GM12878 (cell line): Measurements from ENCODE around the gene GNAZ. TPM values are rescaled to one million over a fixed set of nuclear protein-coding genes. Genes with fewer than 3 reads are reported as not detected.

Experiments
- ATAC-seq: fragments of 200-7000 bp; cut with Tn5 transposase; 3 replicates; pipeline ENCODE4 v1.9.1; 2020; ENCODE audit warnings: mild to moderate bottlenecking, moderate library complexity
- BruUV-seq: library from RNA; stranded (reverse); fragments of 400-500 nt; replicated peaks from 2 replicates; lab custom pipeline; 2021; lab: Mats Ljungman, UMichigan
- CTCF ChIA-PET: fragments of 300-600 bp; sonication (Branson Sonifier 250); formaldehyde crosslinking; extraction: SDS; loops from one replicate; lab custom pipeline; 2021; ENCODE audit warnings: inconsistent platforms; lab: Yijun Ruan, JAX
- POLR2A ChIA-PET: fragments of 350-600 bp; formaldehyde crosslinking; extraction: SDS; loops from one replicate; lab custom pipeline; 2021; ENCODE audit warnings: inconsistent platforms; lab: Charles Lee
- RAD21 ChIA-PET: fragments of 300-600 bp; sonication (Branson Sonifier 250); formaldehyde crosslinking; loops from one replicate; lab custom pipeline; 2023; ENCODE audit warnings: antibody characterized with exemption; ENCODE audit not compliant: unreplicated experiment; lab: Charles Lee
- SMC1A ChIA-PET: fragments of 300-600 bp; sonication (Branson Sonifier 250); formaldehyde crosslinking; loops from one replicate; lab custom pipeline; 2023; ENCODE audit not compliant: unreplicated experiment, uncharacterized antibody; lab: Charles Lee
- DNase-seq: peaks from one replicate; pipeline ENCODE4 v3.0.0-alpha.2; 2011; ENCODE audit warnings: low read depth, low spot score
- FAIRE-seq: peaks from 3 replicates; lab custom pipeline; 2011; peaks lifted over from hg19 to GRCh38; lab: Jason Lieb, UNC
- H2AFZ ChIP-seq: 2 replicates; pipeline ENCODE4 v1.6.0; 2011; ENCODE audit warnings: low read depth, low read length, control low read depth; ENCODE audit not compliant: control insufficient read depth
- H3K27ac ChIP-seq: 2 replicates; pipeline ENCODE4 v1.5.1; 2011; ENCODE audit warnings: control low read depth; ENCODE audit not compliant: control insufficient read depth, insufficient read depth
- H3K27me3 ChIP-seq, 2 experiments: replicated peaks in 1 of 2; 2 replicates each; pipeline versions ENCODE4 v1.6.0 to v1.6.1; 2011; ENCODE audit warnings: low read length in 1 of 2; ENCODE audit not compliant: control insufficient read depth in 2 of 2, insufficient read depth in 2 of 2
- H3K36me3 ChIP-seq, 2 experiments: 2 replicates each; pipeline ENCODE4 v1.5.1; 2011; ENCODE audit warnings: low read length in 1 of 2; ENCODE audit not compliant: control insufficient read depth in 2 of 2, insufficient read depth in 2 of 2
- H3K4me1 ChIP-seq: 2 replicates; pipeline ENCODE4 v1.6.1; 2011; ENCODE audit warnings: mild to moderate bottlenecking, low read length, moderate library complexity, mixed read lengths; ENCODE audit not compliant: control insufficient read depth, insufficient read depth
- H3K4me2 ChIP-seq: 2 replicates; pipeline ENCODE4 v1.6.0; 2011; ENCODE audit warnings: control low read depth; ENCODE audit not compliant: control insufficient read depth, insufficient read depth
- H3K4me3 ChIP-seq: fragments of 200-600 bp; sonication (generic); 2 replicates; pipeline ENCODE4 v1.5.1; 2016
- H3K79me2 ChIP-seq: 2 replicates; pipeline ENCODE4 v1.6.0; 2011; ENCODE audit warnings: low read length; ENCODE audit not compliant: control insufficient read depth, insufficient read depth
- H3K9ac ChIP-seq: 2 replicates; pipeline ENCODE4 v1.8.0; 2011; ENCODE audit warnings: low read length, control low read depth, mixed read lengths; ENCODE audit not compliant: control insufficient read depth, insufficient read depth
- H3K9me3 ChIP-seq: replicated peaks from 3 replicates; pipeline ENCODE4 v1.5.1; 2011; ENCODE audit warnings: mild to moderate bottlenecking, low read length; ENCODE audit not compliant: control insufficient read depth, insufficient read depth
- H4K20me1 ChIP-seq: 2 replicates; pipeline ENCODE4 v1.6.0; 2011; ENCODE audit not compliant: control insufficient read depth, insufficient read depth
- BCL11A ChIP-seq: IDR thresholded peaks from 2 replicates; pipeline ENCODE4 v1.6.1; 2011; ENCODE audit warnings: low read depth, low read length
- CBFB ChIP-seq: IDR thresholded peaks from 2 replicates; pipeline ENCODE4 v1.6.1; 2016; ENCODE audit warnings: antibody characterized with exemption, low read depth
- FOS ChIP-seq: IDR thresholded peaks from 3 replicates; pipeline ENCODE4 v1.6.1; 2011; ENCODE audit warnings: borderline replicate concordance; ENCODE audit not compliant: insufficient read length; ENCODE audit errors: extremely low read depth
- NFXL1 ChIP-seq: fragments of 450-650 bp; IDR thresholded peaks from 2 replicates; pipeline ENCODE4 v1.6.1; 2017; ENCODE audit warnings: antibody characterized with exemption, mild to moderate bottlenecking, borderline replicate concordance
- NFYB ChIP-seq: IDR thresholded peaks from 2 replicates; pipeline ENCODE4 v1.6.1; 2011; ENCODE audit warnings: low read depth, mild to moderate bottlenecking, low read length, improper control_type of control experiment, moderate library complexity; ENCODE audit not compliant: insufficient read depth
- RAD21 ChIP-seq: IDR thresholded peaks from 2 replicates; pipeline ENCODE4 v1.6.1; 2011; ENCODE audit warnings: mild to moderate bottlenecking, low read depth, low read length, moderate library complexity; ENCODE audit not compliant: insufficient read depth
- RELA ChIP-seq: fragments of 450-650 bp; IDR thresholded peaks from 2 replicates; pipeline ENCODE4 v1.8.0; 2014; ENCODE audit warnings: borderline replicate concordance; ENCODE audit not compliant: partially characterized antibody
- RFX5 ChIP-seq: IDR thresholded peaks from 2 replicates; pipeline ENCODE4 v1.6.1; 2011; ENCODE audit warnings: low read depth, low read length, improper control_type of control experiment
- SPI1 ChIP-seq: IDR thresholded peaks from 2 replicates; pipeline ENCODE4 v1.6.1; 2011; ENCODE audit warnings: low read depth, mild to moderate bottlenecking, low read length, moderate library complexity, borderline replicate concordance; ENCODE audit not compliant: insufficient read depth
- STAT1 ChIP-seq: fragments of 450-650 bp; conservative IDR thresholded peaks from 2 replicates; pipeline ENCODE4 v1.6.1; 2014; ENCODE audit warnings: antibody characterized with exemption, mild to moderate bottlenecking
- SUPT20H ChIP-seq: IDR thresholded peaks from 2 replicates; pipeline ENCODE4 v1.6.1; 2011; ENCODE audit warnings: low read depth, mild to moderate bottlenecking, low read length, moderate library complexity, borderline replicate concordance; ENCODE audit not compliant: control insufficient read depth
- TARDBP ChIP-seq: IDR thresholded peaks from 2 replicates; pipeline ENCODE4 v1.6.1; 2016; ENCODE audit warnings: borderline replicate concordance
- ZNF217 ChIP-seq: fragments of 450-650 bp; IDR thresholded peaks from 2 replicates; pipeline ENCODE4 v1.6.1; 2017; ENCODE audit warnings: antibody characterized with exemption, mild to moderate bottlenecking
- WGBS: methylation state at CpG from one replicate; pipeline ENCODE4 v1.1.6; 2016; ENCODE audit warnings: low lambda C conversion rate; ENCODE audit not compliant: insufficient replicate concordance, insufficient coverage; ENCODE audit errors: missing lambda C conversion rate; 5-methylcytosine and 5-hydroxymethylcytosine counted together
- in situ Hi-C: fragments of 300-500 bp; cut with MboI; formaldehyde crosslinking; loops from 9 replicates; pipeline ENCODE4 v1.14.3; 2018; ENCODE audit warnings: mixed read lengths
- intact Hi-C: fragments of 100-400 bp; cut with micrococcal nuclease; formaldehyde crosslinking; loops from one replicate; pipeline ENCODE4 v1.14.2; 2022; ENCODE audit not compliant: unreplicated experiment
- polyA plus RNA-seq, 11 experiments: library from polyadenylated mRNA; depleted of rRNA in 4 of 11; unstranded in 6 of 11; stranded (reverse) in 5 of 11; fragments of >200 nt; fragmentation: Nextera tagmentation in 4 of 11; fragmentation: Illumina TruSeq in 1 of 11; extraction: Ambion mirVana in 4 of 11; extraction: Trizol in 1 of 11; gene quantifications; 1 replicate in 1 of 11; 2 replicates in 10 of 11; pipeline versions ENCODE4 v1.2.1 to v1.2.3, GENCODE V29; 2011 to 2016; ENCODE audit warnings: inconsistent platforms in 2 of 11, missing spikeins in 2 of 11, low read depth in 1 of 11
- total RNA-seq, 4 experiments: library from RNA; depleted of rRNA in 3 of 4; stranded (reverse); fragments of >200 nt in 3 of 4; fragmentation: Illumina TruSeq in 1 of 4; extraction: Trizol in 1 of 4; gene quantifications; 2 replicates each; pipeline versions ENCODE4 v1.2.1 to v1.2.3, GENCODE V29; 2013 to 2021
- TF ChIP-seq, protein P1 (sequence below): fragments of 450-650 bp; IDR thresholded peaks from 2 replicates; pipeline ENCODE4 v1.6.1; 2017; ENCODE audit warnings: antibody characterized with exemption, mild to moderate bottlenecking, moderate library complexity

GNAZ gene
- total and polyA plus RNA-seq, 10 of the 15 experiments (the other 5 are each of a cell fraction or from before 2014, with no cell fraction given), result 0.09 to 1.0 (median 0.44) TPM; not detected in 1

DNA sequence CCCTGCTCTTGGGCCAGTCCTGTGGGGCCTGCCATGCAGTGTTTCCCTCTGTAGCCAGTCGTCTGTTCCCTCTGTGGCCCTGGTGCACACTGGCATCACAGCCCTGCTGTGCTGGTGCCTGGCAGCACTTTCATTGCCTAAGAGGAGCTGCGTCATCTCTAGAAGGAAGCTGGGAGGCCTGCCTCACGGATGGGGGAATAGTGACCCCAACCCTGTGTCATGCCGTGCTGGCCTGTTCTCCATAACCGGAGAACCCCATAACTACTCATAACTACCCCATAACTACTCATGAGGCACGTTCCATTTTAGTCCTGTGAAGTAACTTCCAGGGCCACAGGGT, 88.9 kb downstream of the GNAZ start (continued):
- no peak for TF ChIP-seq RFX5
- no peak for TF ChIP-seq CBFB
- no peak for TF ChIP-seq SPI1
- TF ChIP-seq NFXL1, result no peak
- TF ChIP-seq FOS, result no peak
- TF ChIP-seq, protein P1, sequence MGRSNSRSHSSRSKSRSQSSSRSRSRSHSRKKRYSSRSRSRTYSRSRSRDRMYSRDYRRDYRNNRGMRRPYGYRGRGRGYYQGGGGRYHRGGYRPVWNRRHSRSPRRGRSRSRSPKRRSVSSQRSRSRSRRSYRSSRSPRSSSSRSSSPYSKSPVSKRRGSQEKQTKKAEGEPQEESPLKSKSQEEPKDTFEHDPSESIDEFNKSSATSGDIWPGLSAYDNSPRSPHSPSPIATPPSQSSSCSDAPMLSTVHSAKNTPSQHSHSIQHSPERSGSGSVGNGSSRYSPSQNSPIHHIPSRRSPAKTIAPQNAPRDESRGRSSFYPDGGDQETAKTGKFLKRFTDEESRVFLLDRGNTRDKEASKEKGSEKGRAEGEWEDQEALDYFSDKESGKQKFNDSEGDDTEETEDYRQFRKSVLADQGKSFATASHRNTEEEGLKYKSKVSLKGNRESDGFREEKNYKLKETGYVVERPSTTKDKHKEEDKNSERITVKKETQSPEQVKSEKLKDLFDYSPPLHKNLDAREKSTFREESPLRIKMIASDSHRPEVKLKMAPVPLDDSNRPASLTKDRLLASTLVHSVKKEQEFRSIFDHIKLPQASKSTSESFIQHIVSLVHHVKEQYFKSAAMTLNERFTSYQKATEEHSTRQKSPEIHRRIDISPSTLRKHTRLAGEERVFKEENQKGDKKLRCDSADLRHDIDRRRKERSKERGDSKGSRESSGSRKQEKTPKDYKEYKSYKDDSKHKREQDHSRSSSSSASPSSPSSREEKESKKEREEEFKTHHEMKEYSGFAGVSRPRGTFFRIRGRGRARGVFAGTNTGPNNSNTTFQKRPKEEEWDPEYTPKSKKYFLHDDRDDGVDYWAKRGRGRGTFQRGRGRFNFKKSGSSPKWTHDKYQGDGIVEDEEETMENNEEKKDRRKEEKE, result no peak
- TF ChIP-seq RAD21, result no peak
- no peak for TF ChIP-seq ZNF217
- TF ChIP-seq, all 136 proteins: peak for 0

GRCh38 chr22:23161029-23161428, 90.7 kb downstream of the GNAZ start:
- no peak for ATAC-seq

More at GRCh38 chr22:23161029-23161428, 90.7 kb downstream of the GNAZ start:
- Histone ChIP-seq H3K4me3 (no peak overlapping the region), H3K4me2 (no peak overlapping the region), H3K79me2 (no peaks in the 10 kb centered on the region), H3K9ac (no peak overlapping the region), H3K27me3 (no peaks in the 10 kb centered on the region), H3K27ac (no peak overlapping the region), H3K36me3 (no peaks in the 10 kb centered on the region), H3K9me3 (no peaks in the 10 kb centered on the region), H4K20me1 (no peaks in the 10 kb centered on the region), H2AFZ (no peak overlapping the region), H3K4me1 (no peaks in the 10 kb centered on the region)
- ChIA-PET POLR2A (no interaction called here), SMC1A (no interaction called here), CTCF (interaction anchor here (0.9 to 1.3 kb wide), 2 partner anchors 8 to 17 kb away, joined by 3 to 6 read pairs; no protein-coding TSS in a partner anchor), RAD21 (no interaction called here)
- in situ Hi-C loops (no loop called here), intact Hi-C loops (no loop called here)
- FAIRE-seq (no peak), DNase-seq (no peak)
- TF ChIP-seq RELA (no peak), TARDBP (no peak), NFYB (no peak), STAT1 (no peak), RAD21 (no peak), SUPT20H (no peak), BCL11A (no peak)
- WGBS, result 31% methylated on average over 4 of the region's 4 CpGs
- no TSS peak for BruUV-seq
